Astrocyte (in vitro differentiated cells and primary cell): ENCODE data around the gene CD48.

Source experiments
- EZH2 ChIP-seq: IDR thresholded peaks from 2 replicates; pipeline ENCODE4 v1.6.1; 2012; ENCODE audit warnings: mild to moderate bottlenecking, low read length, inconsistent platforms; ENCODE audit not compliant: insufficient read depth
- TF ChIP-seq, protein P1 (sequence below): IDR thresholded peaks from 2 replicates; pipeline ENCODE4 v1.5.1; 2011; ENCODE audit warnings: low read depth, mild to moderate bottlenecking, inconsistent platforms, low read length, moderate library complexity; ENCODE audit not compliant: insufficient read depth

DNA sequence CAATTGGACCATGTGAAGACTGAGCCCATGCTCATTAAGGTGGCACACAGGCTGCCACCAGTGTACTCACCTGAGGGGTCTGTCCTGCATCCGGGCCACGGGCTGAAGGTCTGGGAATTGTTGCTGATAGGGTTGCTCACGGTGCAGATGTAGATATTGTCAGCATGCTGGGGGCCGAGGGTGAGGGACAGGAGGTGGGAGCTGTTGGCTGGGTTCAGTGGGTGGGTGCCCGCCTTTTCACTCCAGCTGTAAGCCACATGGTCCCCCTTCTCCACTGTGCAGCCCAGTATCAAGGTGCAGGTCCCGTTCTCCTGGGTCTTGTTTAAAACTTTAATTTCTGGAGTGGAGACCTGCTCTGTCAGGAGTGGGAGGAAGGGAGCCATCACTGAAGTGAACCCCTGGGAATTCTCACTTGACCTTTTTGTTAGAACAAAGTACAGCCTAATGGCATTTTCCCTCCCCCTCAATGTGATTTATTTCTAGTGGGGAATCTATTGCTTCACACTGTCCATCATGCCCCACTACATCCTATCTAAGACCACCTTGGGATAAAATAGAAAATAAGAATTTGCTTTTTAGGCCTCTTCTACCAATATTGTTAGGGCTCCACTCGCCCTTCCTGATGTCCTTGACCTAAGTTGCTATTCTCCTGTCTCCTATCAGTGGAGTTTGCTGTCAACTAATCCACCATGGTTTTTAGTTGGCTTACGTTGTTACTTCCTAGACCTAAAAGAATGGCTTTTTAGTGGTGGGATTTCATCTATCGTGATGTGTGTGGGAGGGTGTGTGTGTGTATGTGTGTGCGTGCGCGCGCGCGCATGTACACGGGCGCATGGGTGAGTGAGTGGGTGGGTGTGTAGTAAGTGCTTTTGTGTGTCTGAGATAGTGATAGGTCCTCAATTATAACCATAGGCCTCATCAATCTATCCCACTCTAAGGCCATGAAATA lies 76.8 kb downstream of the CD48 start:
- no peak for TF ChIP-seq EZH2
- TF ChIP-seq, protein P1, sequence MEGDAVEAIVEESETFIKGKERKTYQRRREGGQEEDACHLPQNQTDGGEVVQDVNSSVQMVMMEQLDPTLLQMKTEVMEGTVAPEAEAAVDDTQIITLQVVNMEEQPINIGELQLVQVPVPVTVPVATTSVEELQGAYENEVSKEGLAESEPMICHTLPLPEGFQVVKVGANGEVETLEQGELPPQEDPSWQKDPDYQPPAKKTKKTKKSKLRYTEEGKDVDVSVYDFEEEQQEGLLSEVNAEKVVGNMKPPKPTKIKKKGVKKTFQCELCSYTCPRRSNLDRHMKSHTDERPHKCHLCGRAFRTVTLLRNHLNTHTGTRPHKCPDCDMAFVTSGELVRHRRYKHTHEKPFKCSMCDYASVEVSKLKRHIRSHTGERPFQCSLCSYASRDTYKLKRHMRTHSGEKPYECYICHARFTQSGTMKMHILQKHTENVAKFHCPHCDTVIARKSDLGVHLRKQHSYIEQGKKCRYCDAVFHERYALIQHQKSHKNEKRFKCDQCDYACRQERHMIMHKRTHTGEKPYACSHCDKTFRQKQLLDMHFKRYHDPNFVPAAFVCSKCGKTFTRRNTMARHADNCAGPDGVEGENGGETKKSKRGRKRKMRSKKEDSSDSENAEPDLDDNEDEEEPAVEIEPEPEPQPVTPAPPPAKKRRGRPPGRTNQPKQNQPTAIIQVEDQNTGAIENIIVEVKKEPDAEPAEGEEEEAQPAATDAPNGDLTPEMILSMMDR, result no peak
